ENCODE results near the gene LYZL4. TPM values are rescaled to one million over a fixed set of nuclear protein-coding genes. Genes with fewer than 3 reads are reported as not detected.

LYZL4 gene
- total RNA-seq, 1 experiment from 2014 or later = not detected

DNA sequence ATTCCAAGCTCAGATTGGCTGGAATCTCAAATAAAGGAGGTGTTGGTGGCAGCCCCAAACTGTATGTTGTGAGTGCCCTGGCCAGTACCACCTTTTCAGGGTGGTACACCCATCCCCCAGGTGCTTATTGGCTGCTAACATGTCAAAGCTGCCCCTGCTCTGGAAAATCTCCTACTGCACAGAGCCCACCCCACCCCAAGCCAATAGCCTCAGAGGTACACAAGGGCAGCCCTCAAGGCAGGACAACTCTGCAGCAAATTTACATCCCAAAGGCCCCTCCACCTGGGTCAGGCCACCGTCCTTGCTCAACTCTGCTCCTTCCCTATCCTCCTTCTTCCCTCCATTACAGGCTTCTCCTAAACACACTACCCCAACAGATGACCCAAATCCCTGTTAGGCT is 37.1 kb upstream of the LYZL4 start:
- no peak for DNase-seq (ENCODE audit: low read depth, low spot score)
- intact Hi-C loops (cut with micrococcal nuclease; ENCODE audit: unreplicated experiment) = no loop called here
- ChIA-PET CTCF (no interaction called here), POLR2A (no interaction called here)
- no peaks in the 10 kb centered on the region for H3K9me3 ChIP-seq (ENCODE audit: control insufficient read depth, insufficient read depth, low read depth, low read length)
- H3K36me3 ChIP-seq (ENCODE audit: control insufficient read depth, insufficient read depth, low read length) = no peaks in the 10 kb centered on the region
- in situ Hi-C loops (cut with HindIII; ENCODE audit: low pct_unique_long_range_greater_than_20kb, low sequenced_read_pairs) = no loop called here
- no peak for TF ChIP-seq POLR2AphosphoS5 (IDR thresholded peaks at IDR 0.05; ENCODE audit: low read depth, low read length)
- TF ChIP-seq TCF7L2 (IDR thresholded peaks at IDR 0.05; ENCODE audit: low read depth, low read length) = no peak
- TF ChIP-seq, protein P1, sequence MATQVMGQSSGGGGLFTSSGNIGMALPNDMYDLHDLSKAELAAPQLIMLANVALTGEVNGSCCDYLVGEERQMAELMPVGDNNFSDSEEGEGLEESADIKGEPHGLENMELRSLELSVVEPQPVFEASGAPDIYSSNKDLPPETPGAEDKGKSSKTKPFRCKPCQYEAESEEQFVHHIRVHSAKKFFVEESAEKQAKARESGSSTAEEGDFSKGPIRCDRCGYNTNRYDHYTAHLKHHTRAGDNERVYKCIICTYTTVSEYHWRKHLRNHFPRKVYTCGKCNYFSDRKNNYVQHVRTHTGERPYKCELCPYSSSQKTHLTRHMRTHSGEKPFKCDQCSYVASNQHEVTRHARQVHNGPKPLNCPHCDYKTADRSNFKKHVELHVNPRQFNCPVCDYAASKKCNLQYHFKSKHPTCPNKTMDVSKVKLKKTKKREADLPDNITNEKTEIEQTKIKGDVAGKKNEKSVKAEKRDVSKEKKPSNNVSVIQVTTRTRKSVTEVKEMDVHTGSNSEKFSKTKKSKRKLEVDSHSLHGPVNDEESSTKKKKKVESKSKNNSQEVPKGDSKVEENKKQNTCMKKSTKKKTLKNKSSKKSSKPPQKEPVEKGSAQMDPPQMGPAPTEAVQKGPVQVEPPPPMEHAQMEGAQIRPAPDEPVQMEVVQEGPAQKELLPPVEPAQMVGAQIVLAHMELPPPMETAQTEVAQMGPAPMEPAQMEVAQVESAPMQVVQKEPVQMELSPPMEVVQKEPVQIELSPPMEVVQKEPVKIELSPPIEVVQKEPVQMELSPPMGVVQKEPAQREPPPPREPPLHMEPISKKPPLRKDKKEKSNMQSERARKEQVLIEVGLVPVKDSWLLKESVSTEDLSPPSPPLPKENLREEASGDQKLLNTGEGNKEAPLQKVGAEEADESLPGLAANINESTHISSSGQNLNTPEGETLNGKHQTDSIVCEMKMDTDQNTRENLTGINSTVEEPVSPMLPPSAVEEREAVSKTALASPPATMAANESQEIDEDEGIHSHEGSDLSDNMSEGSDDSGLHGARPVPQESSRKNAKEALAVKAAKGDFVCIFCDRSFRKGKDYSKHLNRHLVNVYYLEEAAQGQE (IDR thresholded peaks at IDR 0.05; ENCODE audit: insufficient read depth in 1 of 2, low read depth in 2 of 2, low read length in 1 of 2) = no peak
- TF ChIP-seq SIN3A (IDR thresholded peaks at IDR 0.05; ENCODE audit: borderline replicate concordance, insufficient read depth, low read depth, low read length) = no peak
- TF ChIP-seq, protein P2, sequence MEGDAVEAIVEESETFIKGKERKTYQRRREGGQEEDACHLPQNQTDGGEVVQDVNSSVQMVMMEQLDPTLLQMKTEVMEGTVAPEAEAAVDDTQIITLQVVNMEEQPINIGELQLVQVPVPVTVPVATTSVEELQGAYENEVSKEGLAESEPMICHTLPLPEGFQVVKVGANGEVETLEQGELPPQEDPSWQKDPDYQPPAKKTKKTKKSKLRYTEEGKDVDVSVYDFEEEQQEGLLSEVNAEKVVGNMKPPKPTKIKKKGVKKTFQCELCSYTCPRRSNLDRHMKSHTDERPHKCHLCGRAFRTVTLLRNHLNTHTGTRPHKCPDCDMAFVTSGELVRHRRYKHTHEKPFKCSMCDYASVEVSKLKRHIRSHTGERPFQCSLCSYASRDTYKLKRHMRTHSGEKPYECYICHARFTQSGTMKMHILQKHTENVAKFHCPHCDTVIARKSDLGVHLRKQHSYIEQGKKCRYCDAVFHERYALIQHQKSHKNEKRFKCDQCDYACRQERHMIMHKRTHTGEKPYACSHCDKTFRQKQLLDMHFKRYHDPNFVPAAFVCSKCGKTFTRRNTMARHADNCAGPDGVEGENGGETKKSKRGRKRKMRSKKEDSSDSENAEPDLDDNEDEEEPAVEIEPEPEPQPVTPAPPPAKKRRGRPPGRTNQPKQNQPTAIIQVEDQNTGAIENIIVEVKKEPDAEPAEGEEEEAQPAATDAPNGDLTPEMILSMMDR (IDR thresholded peaks at IDR 0.05) = no peak
- no peak overlapping the region for H3K27ac ChIP-seq (ENCODE audit: low read length)
- no peaks in the 10 kb centered on the region for H3K27me3 ChIP-seq (ENCODE audit: control insufficient read depth, insufficient read depth, low read length)
- H3K4me3 ChIP-seq (ENCODE audit: low read depth in 2 of 2, low read length in 2 of 2) = no peak overlapping the region
- no peak for ATAC-seq
- BruUV-seq (replicated peaks) = no TSS peak
- no peaks in the 10 kb centered on the region for H3K4me1 ChIP-seq (ENCODE audit: control insufficient read depth, insufficient read depth, low read length)

DNA sequence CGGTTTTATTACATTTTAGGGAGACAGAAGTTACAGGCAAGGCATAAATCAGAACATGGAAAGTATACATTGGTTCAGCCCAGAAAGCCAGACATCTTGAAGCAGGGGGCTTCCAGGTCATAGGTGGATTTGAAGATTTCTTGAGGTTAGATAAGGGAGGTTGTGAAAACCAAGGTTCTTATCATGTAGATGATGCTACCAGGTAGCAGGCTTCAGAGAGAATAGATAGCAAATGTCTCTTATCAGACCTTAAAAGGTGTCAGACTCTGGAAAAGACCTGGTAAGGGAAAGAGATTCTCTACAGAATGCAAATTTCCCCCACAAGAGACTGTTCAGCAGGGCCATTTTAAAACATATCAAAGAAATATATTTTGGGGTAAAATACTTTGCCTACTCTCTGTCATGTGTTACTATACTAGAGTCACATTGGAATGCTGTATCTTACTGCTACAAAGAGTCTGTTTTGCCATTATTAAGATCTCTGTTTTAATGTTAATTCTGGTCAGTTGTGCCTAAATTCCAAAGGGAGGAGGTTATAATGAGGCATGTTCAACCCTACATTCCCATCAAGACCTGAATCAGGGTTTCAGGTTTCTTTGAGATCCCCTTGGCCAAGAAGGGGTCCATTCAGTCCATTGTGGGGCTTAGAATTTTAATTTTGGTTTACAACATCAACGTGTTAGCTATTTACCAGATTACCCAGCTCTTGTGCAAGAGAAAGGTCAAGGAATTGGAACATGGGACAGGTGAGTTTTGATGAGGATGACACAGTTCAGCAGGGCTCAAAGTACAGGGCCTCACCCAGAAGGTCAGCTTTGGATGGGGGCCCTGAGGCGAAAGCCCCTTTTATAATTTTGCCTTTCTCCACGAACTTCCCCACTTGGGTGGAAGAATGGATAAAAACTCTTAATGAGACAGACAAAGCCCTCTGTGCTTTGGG is 36.0 kb upstream of the LYZL4 start:
- POLR2A ChIA-PET = no interaction called here
- no peak overlapping the region for H3K4me3 ChIP-seq (ENCODE audit: low read depth in 2 of 2, low read length in 2 of 2)
- no peaks in the 10 kb centered on the region for H3K4me1 ChIP-seq (ENCODE audit: control insufficient read depth, insufficient read depth, low read length)
- H3K27ac ChIP-seq (ENCODE audit: low read length) = no peak overlapping the region
- in situ Hi-C loops (cut with HindIII; ENCODE audit: low pct_unique_long_range_greater_than_20kb, low sequenced_read_pairs) = no loop called here
- no peaks in the 10 kb centered on the region for H3K36me3 ChIP-seq (ENCODE audit: control insufficient read depth, insufficient read depth, low read length)
- intact Hi-C loops (cut with micrococcal nuclease; ENCODE audit: unreplicated experiment) = no loop called here
- CTCF ChIA-PET = no interaction called here
- ATAC-seq (no peak), DNase-seq (ENCODE audit: low read depth, low spot score) (no peak)
- no peaks in the 10 kb centered on the region for H3K27me3 ChIP-seq (ENCODE audit: control insufficient read depth, insufficient read depth, low read length)
- no peaks in the 10 kb centered on the region for H3K9me3 ChIP-seq (ENCODE audit: control insufficient read depth, insufficient read depth, low read depth, low read length)
- no TSS peak for BruUV-seq (replicated peaks)
- TF ChIP-seq SIN3A (IDR thresholded peaks at IDR 0.05; ENCODE audit: borderline replicate concordance, insufficient read depth, low read depth, low read length) = no peak
- TF ChIP-seq TCF7L2 (IDR thresholded peaks at IDR 0.05; ENCODE audit: low read depth, low read length) = no peak
- TF ChIP-seq, protein P1 (IDR thresholded peaks at IDR 0.05; ENCODE audit: insufficient read depth in 1 of 2, low read depth in 2 of 2, low read length in 1 of 2) = no peak
- TF ChIP-seq, protein P2 (IDR thresholded peaks at IDR 0.05) = no peak
- no peak for TF ChIP-seq POLR2AphosphoS5 (IDR thresholded peaks at IDR 0.05; ENCODE audit: low read depth, low read length)
